GM20000 (cell line): ENCODE data around the gene OSBPL6.
"Not testable (repeated sequence)": the region's sequence is repeated elsewhere in the genome, so short reads cannot be mapped to it uniquely, and the experiment has no call there.

Experiments
- DNase-seq: peaks from one replicate; pipeline ENCODE4 v3.0.0; 2012; ENCODE audit warnings: low spot score
- CTCF ChIP-seq: IDR thresholded peaks from 2 replicates; pipeline ENCODE4 v1.5.1; 2012; ENCODE audit warnings: mild to moderate bottlenecking, control low read depth; ENCODE audit errors: extremely low read depth, missing control alignments

Gene OSBPL6

GRCh38 chr2:178193823-178194599 is at the start of gene OSBPL6:
Gene OSBPL6 (plus strand): TSS chr2:178194512. CDS start chr2:178306185, 111,673 bp downstream.
- no peak for TF ChIP-seq CTCF
- peak; percentile 93 for DNase-seq

GRCh38 chr2:178152033-178152432 is 42.3 kb upstream of the OSBPL6 start:
- DNase-seq: no peak
- no peak for TF ChIP-seq CTCF

- no peak for TF ChIP-seq CTCF
- no peak for DNase-seq
Measured at GRCh38 chr2:178152542-178152941, 41.8 kb upstream of the OSBPL6 start.

GRCh38 chr2:178152977-178153376 is 41.3 kb upstream of the OSBPL6 start:
- DNase-seq: no peak
- TF ChIP-seq CTCF: no peak

GRCh38 chr2:178153878-178154277 is 40.4 kb upstream of the OSBPL6 start:
- not testable (repeated sequence) for DNase-seq

- DNase-seq: no peak
- TF ChIP-seq CTCF: no peak
Measured at GRCh38 chr2:178155524-178155923, 38.8 kb upstream of the OSBPL6 start.

GRCh38 chr2:178157574-178157973 is 36.7 kb upstream of the OSBPL6 start:
- no peak for DNase-seq
- no peak for TF ChIP-seq CTCF

- TF ChIP-seq CTCF: no peak
Measured at GRCh38 chr2:178159966-178160365, 34.3 kb upstream of the OSBPL6 start.

More at GRCh38 chr2:178159966-178160365, 34.3 kb upstream of the OSBPL6 start:
- no peak for DNase-seq
